K562 (cell line): ENCODE measurements around the gene TRMT2A. TPM values are rescaled to one million over a fixed set of nuclear protein-coding genes. Genes with fewer than 3 reads are reported as not detected.

ENCODE experiments used
- ARID2 ChIP-seq: fragments of 450-650 bp; IDR thresholded peaks from 2 replicates; pipeline ENCODE4 v1.6.1; 2017; ENCODE audit warnings: antibody characterized with exemption, mild to moderate bottlenecking
- CTCFL ChIP-seq: IDR thresholded peaks from 2 replicates; pipeline ENCODE4 v1.6.1; 2011; ENCODE audit warnings: borderline replicate concordance, low read depth, mild to moderate bottlenecking, moderate library complexity, low read length; ENCODE audit not compliant: insufficient read depth, poor library complexity, severe bottlenecking
- DMBX1 ChIP-seq: fragments of 250-450 bp; sonication (Bioruptor Pico); IDR thresholded peaks from 2 replicates; pipeline ENCODE4 v1.8.0; 2022; ENCODE audit warnings: inconsistent platforms, mild to moderate bottlenecking, moderate library complexity, borderline replicate concordance
- EWSR1 ChIP-seq: fragments of 450-650 bp; IDR thresholded peaks from 2 replicates; pipeline ENCODE4 v1.6.1; 2018; ENCODE audit warnings: borderline replicate concordance, mild to moderate bottlenecking, low read depth, moderate library complexity; ENCODE audit not compliant: partially characterized antibody
- HIVEP1 ChIP-seq: fragments of 250-450 bp; sonication (Bioruptor Pico); IDR thresholded peaks from 2 replicates; pipeline ENCODE4 v1.4.0; 2020; ENCODE audit warnings: mild to moderate bottlenecking
- MTA3 ChIP-seq: fragments of 450-650 bp; formaldehyde crosslinking; IDR thresholded peaks from 2 replicates; pipeline ENCODE4 v1.6.1; 2017; ENCODE audit warnings: mild to moderate bottlenecking, borderline replicate concordance
- PCBP2 ChIP-seq: fragments of 200-400 bp; formaldehyde crosslinking; IDR thresholded peaks from 2 replicates; pipeline ENCODE4 v1.6.1; 2018; ENCODE audit warnings: low read length, low read depth, mild to moderate bottlenecking, moderate library complexity; ENCODE audit not compliant: poor library complexity, severe bottlenecking
- PHB2 ChIP-seq: fragments of 450-650 bp; IDR thresholded peaks from 2 replicates; pipeline ENCODE4 v1.6.1; 2017; ENCODE audit warnings: low read depth
- PTBP1 ChIP-seq: fragments of 200-400 bp; formaldehyde crosslinking; IDR thresholded peaks from 2 replicates; pipeline ENCODE4 v1.6.1; 2017; ENCODE audit warnings: low read depth, low read length
- RCOR1 ChIP-seq, 2 experiments: IDR thresholded peaks; 2 replicates each; pipeline ENCODE4 v1.6.1; 2012; ENCODE audit warnings: low read depth in 2 of 2, low read length in 2 of 2, borderline replicate concordance in 1 of 2, improper control_type of control experiment in 1 of 2
- RNF219 ChIP-seq: fragments of 250-450 bp; sonication (Bioruptor Pico); IDR thresholded peaks from 2 replicates; pipeline ENCODE4 v1.5.0; 2022; ENCODE audit warnings: mild to moderate bottlenecking
- SRSF9 ChIP-seq: fragments of 200-400 bp; formaldehyde crosslinking; IDR thresholded peaks from 2 replicates; pipeline ENCODE4 v1.6.1; 2017; ENCODE audit warnings: low read depth, low read length, borderline replicate concordance
- ZKSCAN8 ChIP-seq: fragments of 200-800 bp; sonication (Bioruptor generic); IDR thresholded peaks from 2 replicates; pipeline ENCODE4 v1.6.1; 2016; ENCODE audit warnings: missing genetic modification characterization, missing compliant biosample characterization
- ZNF12 ChIP-seq: sonication (generic); formaldehyde crosslinking; IDR thresholded peaks from 2 replicates; pipeline ENCODE4 v1.4.0; 2020; ENCODE audit warnings: mild to moderate bottlenecking, missing genetic modification reagents
- ZNF3 ChIP-seq: fragments of 250-450 bp; sonication (Bioruptor Pico); IDR thresholded peaks from 2 replicates; pipeline ENCODE4 v1.5.0; 2021; ENCODE audit warnings: mild to moderate bottlenecking, moderate library complexity
- ZNF324 ChIP-seq: fragments of 250-450 bp; sonication (Bioruptor Pico); IDR thresholded peaks from 2 replicates; pipeline ENCODE4 v1.4.0; 2020; ENCODE audit warnings: mild to moderate bottlenecking
- ZNF354B ChIP-seq: fragments of 250-450 bp; sonication (Bioruptor Pico); IDR thresholded peaks from 2 replicates; pipeline ENCODE4 v1.4.0; 2020
- ZNF609 ChIP-seq: sonication (generic); formaldehyde crosslinking; IDR thresholded peaks from 2 replicates; pipeline ENCODE4 v1.8.1; 2023; ENCODE audit warnings: missing genetic modification reagents, mild to moderate bottlenecking, borderline replicate concordance
- polyA plus RNA-seq, 8 experiments: library from polyadenylated mRNA; depleted of rRNA in 4 of 8; stranded (reverse) in 5 of 8; unstranded in 3 of 8; fragments of >200 nt; fragmentation: Nextera tagmentation in 2 of 8; fragmentation: Illumina TruSeq in 1 of 8; extraction: Ambion mirVana in 2 of 8; extraction: Trizol in 1 of 8; gene quantifications; 2 replicates each; pipeline versions ENCODE4 v1.2.1 to v1.2.3, GENCODE V29; 2011 to 2014; ENCODE audit warnings: inconsistent platforms in 1 of 8, missing spikeins in 1 of 8
- total RNA-seq, 7 experiments: library from RNA; depleted of rRNA in 6 of 7; stranded (reverse); fragments of >200 nt in 6 of 7; fragmentation: Illumina TruSeq in 2 of 7; extraction: Trizol in 2 of 7; gene quantifications; 2 replicates each; pipeline versions ENCODE4 v1.2.1 to v1.2.3, GENCODE V29; 2011 to 2021; ENCODE audit warnings: low replicate concordance in 1 of 7

The TRMT2A gene
- total and polyA plus RNA-seq, 9 of the 15 experiments (the other 6 are each of a cell fraction or from before 2014, with no cell fraction given) = 1.6 to 265 (median 140) TPM

- TF ChIP-seq RNF219 (CRISPR knock-in tag) (no peak), PCBP2 (no peak), SRSF9 (no peak), PTBP1 (no peak), ZNF354B (no peak), EWSR1 (no peak), RCOR1 (IDR thresholded peaks at IDR 0.05; ENCODE audit: borderline replicate concordance in 1 of 2, low read depth in 2 of 2, low read length in 2 of 2) (peak in 1 of 2 experiments; percentile 98), ZNF609 (CRISPR knock-in tag) (no peak), ZKSCAN8 (CRISPR knock-in tag) (no peak), ARID2 (peak; percentile 86; the same call in 1 of the 2 replicates), MTA3 (peak; percentile 64; the same call in 1 of the 2 replicates), HIVEP1 (CRISPR knock-in tag) (no peak), ZNF12 (CRISPR knock-in tag) (no peak), ZNF3 (no peak), ZNF324 (0 out of 2 replicates have a peak, but pooled peaks have one; percentile 12), CTCFL (peak; percentile 64), DMBX1 (CRISPR knock-in tag) (0 out of 2 replicates have a peak, but pooled peaks have one; percentile 25), PHB2 (no peak; the same call in 1 of the 2 replicates)
Measured at GRCh38 chr22:20128902-20129746, 12.1 kb upstream of the TRMT2A start (continued).
